Raji (cell line): ENCODE measurements around the gene GOLGA8R.
"Not testable (repeated sequence)": the region's sequence is repeated elsewhere in the genome, so short reads cannot be mapped to it uniquely, and the experiment has no call there.

ENCODE experiments used
- POLR2A ChIP-seq: IDR thresholded peaks from 2 replicates; pipeline ENCODE4 v1.6.1; 2011; ENCODE audit warnings: low read depth, low read length, control low read depth; ENCODE audit not compliant: insufficient read depth

GOLGA8R gene, protein sequence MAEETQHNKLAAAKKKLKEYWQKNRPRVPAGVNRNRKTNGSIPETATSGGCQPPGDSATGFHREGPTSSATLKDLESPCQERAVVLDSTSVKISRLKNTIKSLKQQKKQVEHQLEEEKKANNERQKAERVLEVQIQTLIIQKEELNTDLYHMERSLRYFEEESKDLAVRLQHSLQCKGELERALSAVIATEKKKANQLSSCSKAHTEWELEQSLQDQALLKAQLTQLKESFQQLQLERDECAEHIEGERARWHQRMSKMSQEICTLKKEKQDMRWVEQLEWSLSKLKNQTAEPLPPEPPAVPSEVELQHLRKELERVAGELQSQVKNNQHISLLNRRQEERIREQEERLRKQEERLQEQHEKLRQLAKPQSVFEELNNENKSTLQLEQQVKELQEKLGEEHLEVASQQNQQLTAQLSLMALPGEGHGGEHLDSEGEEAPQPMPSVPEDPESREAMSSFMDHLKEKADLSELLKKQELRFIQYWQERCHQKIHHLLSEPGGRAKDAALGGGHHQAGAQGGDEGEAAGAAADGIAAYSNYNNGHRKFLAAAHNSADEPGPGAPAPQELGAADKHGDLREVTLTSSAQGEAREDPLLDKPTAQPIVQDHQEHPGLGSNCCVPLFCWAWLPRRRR

DNA sequence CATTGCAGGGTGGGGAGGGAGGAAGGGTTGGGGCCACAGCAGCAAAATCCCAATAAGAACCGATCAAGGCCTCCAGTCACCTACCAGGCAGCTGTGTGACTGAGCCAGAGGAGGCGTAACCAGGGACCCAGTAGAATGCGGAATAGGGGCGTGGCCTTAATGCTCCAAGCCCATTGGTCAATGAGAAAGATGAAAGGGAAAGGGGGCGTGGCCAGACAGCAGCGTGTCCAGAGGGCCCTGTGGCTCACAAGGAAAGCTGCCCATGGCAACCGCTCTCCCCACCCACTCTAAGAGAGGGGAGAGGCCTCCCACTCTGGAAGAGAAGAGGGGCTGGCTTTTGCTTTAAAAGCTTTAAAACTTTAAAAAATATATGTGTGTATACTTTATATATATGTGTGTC, at the start of gene GOLGA8R:
TSS of gene GOLGA8R (minus strand) at position 101 of the 400 bp plus-strand sequence. CDS start at position 3, 98 bp downstream.
- TF ChIP-seq POLR2A = not testable (repeated sequence)

DNA sequence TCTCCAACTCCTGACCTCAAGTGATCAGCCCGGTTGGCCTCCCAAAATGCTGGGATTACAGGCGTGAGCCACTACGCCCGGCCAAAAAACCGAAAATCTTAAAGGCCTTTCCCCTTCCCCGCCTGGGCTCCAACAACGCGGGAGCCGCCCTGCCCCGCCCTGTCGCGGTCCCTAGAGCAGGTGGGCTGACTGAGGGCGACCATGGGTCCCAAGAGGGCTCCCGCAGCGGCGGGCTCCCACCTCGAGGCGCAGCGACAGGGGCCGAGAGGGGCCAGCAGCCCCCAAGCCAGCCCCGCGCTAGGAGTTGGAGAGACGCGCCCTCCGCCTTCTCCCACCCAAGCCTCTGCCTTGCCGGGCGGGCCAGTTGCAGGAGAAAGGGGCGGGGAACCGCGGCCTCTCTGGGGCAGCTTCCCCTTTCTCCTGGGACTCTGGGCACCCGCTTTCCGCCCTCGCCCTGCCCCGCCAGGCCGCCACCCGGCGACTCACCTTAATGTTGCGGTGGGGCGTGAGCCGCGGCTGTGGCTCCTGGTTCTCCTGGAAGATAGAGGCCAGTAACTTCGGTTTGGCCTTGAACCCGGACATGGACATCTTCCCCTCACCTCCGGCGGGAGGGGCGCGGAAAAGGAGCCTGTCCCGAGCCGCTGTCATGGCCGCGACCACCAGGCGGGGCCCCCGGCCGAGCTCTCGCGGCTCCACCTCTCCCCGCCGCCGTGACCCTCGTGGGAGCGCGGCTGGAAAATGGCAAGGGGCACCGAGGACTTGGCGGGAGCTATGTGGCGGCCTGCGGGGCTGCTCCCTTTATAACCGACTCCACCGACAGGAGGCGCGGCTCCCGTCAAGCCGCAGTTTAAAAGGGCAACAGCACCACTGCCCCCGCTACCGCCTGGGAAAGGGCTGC, 21.0 kb downstream of the GOLGA8R start, which contains the start of gene CHRFAM7A:
TSS of gene CHRFAM7A (minus strand) at position 775 of the 898 bp plus-strand sequence. CDS start 10,189 bp downstream, outside the sequence.
- TF ChIP-seq POLR2A = not testable (repeated sequence)
